PC-3 (cell line): ENCODE measurements around the gene LOX.

Experiments
- EZH2 ChIP-seq: fragments of 300-600 bp; sonication (generic); IDR thresholded peaks from one replicate; pipeline ENCODE4 v1.6.1; 2017; ENCODE audit warnings: antibody characterized with exemption, mild to moderate bottlenecking, low read length; ENCODE audit not compliant: unreplicated experiment
- EZH2phosphoT487 ChIP-seq: fragments of 300-600 bp; sonication (generic); IDR thresholded peaks from 2 replicates; pipeline ENCODE4 v1.6.1; 2018; ENCODE audit warnings: mild to moderate bottlenecking, antibody characterized with exemption, low read length, borderline replicate concordance
- TF ChIP-seq, protein P1 (sequence below): fragments of 300-600 bp; sonication (generic); conservative IDR thresholded peaks from 2 replicates; pipeline ENCODE4 v1.5.1; 2017; ENCODE audit warnings: antibody characterized with exemption, low read depth, mild to moderate bottlenecking, low read length

DNA sequence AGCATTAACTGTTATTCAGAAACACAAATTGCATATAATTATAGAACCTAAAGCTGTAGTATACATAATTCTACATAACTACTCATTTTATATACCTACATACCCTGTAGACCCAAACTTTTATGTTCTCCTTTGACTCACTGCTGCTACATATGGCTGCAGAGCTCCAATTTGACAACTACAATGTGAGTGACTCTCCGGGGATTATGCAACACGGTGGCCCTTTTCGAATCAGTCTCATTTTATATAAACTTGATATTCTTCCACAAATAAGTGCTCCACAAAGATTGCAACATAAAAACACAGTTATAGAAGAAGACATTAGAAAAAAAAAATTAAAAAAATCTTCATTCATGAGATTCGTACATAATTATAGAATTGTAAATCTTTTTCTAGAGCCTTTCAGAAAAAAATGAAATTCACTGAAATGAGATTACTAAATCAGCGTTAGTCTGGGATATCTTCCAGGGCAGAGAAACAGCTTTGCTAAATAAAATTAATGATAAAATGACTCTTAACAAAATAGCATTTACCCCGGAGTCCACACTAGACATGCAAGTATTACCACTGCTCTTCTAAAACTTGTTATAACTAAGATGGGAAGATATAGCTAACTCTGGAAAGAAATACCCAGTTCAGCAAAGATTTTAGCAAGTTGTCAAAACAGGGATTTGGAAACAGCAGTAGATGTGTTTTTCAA is 63.7 kb downstream of the LOX start:
- TF ChIP-seq, protein P1, sequence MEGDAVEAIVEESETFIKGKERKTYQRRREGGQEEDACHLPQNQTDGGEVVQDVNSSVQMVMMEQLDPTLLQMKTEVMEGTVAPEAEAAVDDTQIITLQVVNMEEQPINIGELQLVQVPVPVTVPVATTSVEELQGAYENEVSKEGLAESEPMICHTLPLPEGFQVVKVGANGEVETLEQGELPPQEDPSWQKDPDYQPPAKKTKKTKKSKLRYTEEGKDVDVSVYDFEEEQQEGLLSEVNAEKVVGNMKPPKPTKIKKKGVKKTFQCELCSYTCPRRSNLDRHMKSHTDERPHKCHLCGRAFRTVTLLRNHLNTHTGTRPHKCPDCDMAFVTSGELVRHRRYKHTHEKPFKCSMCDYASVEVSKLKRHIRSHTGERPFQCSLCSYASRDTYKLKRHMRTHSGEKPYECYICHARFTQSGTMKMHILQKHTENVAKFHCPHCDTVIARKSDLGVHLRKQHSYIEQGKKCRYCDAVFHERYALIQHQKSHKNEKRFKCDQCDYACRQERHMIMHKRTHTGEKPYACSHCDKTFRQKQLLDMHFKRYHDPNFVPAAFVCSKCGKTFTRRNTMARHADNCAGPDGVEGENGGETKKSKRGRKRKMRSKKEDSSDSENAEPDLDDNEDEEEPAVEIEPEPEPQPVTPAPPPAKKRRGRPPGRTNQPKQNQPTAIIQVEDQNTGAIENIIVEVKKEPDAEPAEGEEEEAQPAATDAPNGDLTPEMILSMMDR: no peak
- no peak for TF ChIP-seq EZH2
- TF ChIP-seq EZH2phosphoT487: no peak
